GM19463 (cell line): ENCODE data around the gene KICS2.
A peak's percentile ranks its signal among the peaks of the same experiment; 100 is the strongest.
"Not testable (repeated sequence)": the region's sequence is repeated elsewhere in the genome, so short reads cannot be mapped to it uniquely, and the experiment has no call there.

Source experiments
- ATAC-seq: cut with Tn5 transposase; IDR thresholded peaks from one replicate; pipeline ENCODE4 v1.9.1; 2021; ENCODE audit warnings: mild to moderate bottlenecking, moderate library complexity; ENCODE audit not compliant: unreplicated experiment

KICS2 gene

DNA sequence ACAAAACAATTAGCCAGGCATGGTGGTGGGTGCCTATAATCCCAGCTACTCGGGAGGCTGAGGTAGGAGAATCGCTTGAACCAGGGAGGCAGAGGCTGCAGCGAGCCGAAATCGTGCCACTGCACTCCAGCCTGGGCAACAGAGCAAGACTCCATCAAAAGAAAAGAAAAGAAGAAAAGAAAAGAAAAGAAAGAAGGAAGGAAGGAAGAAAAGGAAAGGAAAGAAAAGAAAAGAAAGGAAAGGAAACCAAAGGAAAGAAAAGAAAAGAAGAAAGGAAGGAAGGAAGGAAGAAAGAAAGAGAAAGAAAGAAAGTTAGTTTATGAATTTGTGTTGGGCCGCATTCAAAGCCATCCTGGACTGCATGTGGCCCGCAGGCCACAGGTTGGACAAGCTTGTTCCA, 4.5 kb downstream of the KICS2 start:
- not testable (repeated sequence) for ATAC-seq

DNA sequence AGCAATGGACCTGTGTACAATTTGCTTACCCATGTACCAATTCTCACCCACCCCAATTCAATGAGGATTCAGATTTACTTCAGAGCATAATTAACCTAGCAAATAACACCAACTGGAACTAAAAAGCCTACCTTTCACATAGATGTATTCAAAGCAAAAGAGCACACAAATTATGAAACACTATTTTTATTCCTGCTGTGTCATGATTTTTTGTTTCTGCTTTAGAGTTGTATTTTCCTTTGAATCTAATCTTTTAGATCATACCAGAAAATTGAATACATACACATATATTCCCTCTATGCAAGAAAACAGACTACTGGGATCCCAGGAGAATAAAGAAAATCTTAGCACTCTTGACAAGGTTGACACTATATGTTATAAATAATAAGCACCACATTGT, 5.9 kb downstream of the KICS2 start:
- no peak for ATAC-seq

DNA sequence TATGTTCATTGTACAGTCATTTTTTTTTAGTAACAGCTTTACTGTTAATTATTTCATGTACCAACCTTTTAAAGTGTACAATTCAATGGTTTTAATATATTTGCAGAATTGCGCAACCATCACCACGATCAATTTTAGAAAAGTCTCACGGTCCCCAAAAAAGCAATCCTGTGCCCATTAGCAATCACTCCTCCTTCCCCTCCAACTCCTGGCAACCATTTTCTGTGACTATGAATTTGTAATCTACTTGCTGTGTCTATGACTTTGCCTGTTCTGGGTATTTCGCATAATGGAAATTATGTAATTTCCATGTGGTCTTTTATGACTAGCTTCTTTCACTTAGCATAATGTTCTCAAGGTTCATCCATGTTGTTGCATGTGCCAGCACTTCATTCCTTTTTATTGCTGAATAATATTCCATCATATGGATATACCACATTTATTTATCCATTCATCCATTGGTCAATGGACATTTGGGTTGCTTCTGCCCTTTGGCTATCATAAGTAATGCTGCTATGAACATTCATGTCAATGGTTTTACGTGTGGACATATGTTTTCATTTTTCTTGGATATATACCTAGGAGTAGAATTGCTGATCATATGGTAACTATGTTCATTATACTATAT, 9.9 kb downstream of the KICS2 start:
- no peak for ATAC-seq

DNA sequence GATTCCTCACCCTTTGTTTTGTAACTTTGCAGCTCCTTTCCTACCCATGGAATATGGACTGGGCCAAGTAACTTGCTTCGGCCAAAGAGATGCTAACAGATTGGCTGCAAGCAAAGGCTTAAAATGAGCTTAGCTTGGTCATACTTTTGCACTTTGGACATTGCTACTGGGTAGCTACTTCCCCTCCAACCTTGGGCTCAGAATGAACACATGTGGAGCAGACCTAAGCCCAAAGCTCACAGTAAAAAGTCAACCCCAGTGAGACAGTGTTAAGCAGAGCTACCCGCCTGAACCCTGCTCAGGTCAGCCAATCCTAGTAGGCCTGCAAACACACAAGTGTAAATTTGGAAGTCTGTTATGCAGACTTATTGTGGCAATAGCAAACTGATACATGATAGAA, 14.6 kb downstream of the KICS2 start:
- ATAC-seq: no peak

DNA sequence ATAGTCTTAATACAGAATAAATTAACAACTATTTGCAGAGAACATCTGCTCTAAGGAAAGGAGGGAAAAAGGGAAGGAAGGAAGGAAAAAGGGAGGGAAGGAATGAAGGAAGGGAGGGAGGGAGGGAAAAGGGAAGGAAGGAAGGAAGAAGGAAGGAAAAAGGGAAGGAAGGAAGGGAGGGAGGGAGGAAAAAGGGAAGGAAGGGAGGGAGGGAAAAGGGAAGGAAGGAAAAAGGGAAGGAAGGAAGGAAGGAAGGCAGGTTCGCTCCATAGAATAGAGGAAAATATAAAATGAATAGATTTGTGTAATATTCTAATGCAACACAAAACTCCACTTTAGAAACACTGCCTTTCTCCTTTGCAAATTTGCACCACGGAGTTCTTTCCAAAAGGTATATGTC, 16.6 kb downstream of the KICS2 start:
- ATAC-seq: no peak

DNA sequence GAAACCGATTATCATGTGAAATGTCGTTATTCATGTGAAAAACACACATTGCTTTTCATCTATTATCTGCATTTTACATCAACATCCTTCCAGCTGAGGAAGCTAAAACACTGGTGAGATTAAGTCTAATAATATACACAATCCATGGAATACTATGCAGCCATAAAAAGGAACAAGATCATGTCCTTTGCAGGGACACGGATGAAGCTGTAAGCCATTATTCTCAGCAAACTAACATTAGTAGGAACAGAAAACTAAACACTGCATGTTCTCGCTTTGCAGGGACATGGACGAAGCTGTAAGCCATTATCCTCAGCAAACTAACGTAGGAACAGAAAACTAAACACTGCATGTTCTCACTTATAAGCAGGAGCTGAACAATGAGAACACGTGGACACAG, 18.3 kb downstream of the KICS2 start:
- no peak for ATAC-seq

DNA sequence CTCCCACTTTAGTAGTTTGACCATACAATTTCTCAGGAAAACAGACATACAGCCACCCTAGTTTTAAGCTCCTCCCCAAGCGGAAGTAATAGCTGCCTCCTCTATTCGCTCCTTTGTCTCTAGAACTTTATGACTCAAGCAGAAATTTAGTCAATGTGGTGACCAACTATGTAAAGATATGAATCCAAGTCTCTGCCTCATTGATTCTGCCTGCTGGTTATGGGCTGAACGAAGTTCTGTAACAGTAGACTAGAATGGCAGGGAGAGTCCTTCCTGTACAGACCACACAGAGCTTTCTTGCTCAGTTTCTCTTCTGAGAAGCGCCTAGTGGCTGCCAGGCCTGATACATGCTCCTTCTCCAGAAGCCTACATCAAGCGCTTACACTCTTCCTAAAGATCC, 19.1 kb downstream of the KICS2 start:
- ATAC-seq: no peak

DNA sequence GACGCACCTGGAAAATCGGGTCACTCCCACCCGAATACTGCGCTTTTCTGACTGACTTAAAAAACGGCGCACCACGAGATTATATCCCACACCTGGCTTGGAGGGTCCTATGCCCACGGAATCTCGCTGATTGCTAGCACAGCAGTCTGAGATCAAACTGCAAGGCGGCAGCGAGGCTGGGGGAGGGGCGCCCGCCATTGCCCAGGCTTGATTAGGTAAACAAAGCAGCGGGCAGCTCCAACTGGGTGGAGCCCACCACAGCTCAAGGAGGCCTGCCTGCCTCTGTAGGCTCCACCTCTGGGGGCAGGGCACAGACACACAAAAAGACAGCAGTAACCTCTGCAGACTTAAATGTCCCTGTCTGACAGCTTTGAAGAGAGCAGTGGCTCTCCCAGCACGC, 26.3 kb downstream of the KICS2 start:
- not testable (repeated sequence) for ATAC-seq

DNA sequence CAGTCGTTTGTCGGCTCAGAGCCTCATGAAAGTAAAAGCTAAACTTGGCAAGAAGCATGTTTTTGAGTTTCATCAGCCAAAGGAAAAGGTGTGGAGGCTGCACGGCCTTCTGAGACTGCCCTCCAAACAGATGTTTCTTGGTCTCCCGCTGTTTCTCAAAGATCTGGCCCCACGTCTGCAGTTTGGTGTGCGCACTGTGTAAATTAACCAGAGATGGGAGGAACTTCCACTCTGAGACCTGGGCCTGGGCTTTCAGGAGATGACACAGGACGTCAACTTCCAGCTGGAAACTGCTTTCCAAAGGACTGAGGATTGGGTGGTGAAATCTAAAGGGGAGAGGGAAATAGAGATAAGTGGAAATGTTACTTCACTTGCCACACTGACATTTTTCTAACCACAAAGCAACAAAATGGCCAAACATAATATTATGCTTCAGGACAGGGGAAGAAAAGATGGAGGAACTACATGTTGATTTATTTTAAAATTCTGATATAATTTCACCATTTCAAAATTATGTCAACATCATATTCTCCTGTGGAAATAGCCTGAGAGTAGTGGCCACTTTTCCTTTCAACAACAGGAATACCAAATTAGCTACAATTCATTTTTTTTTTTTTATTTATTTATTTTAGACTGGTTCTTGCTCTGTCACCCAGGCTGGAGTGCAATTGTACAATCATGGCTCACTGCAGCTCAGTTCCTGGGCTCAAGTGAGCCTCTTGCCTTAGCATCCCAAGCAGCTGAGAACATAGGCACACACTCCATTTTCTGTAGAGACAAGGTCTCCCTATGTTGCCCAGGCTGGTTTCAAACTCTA, 27.6 kb downstream of the KICS2 start:
- no peak for ATAC-seq

DNA sequence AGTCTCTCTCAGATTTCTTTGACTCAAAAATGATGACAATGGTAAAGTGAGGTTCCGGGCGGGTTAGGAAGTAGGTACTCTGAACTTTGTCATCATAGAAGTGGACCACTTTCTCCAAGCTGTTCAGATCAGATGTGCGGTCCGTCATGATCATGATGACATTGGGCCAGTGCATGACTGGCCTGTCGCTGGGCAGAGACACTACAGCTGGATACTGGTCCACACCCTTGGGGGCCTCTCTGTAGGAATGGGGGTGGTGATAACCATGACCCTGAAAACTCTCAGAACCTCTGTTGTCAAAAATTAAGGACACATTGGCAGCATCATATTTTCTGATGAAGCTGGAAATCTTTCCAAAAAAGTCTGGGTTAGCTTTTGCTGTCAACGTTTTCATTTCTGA, 28.2 kb downstream of the KICS2 start:
- no peak for ATAC-seq

DNA sequence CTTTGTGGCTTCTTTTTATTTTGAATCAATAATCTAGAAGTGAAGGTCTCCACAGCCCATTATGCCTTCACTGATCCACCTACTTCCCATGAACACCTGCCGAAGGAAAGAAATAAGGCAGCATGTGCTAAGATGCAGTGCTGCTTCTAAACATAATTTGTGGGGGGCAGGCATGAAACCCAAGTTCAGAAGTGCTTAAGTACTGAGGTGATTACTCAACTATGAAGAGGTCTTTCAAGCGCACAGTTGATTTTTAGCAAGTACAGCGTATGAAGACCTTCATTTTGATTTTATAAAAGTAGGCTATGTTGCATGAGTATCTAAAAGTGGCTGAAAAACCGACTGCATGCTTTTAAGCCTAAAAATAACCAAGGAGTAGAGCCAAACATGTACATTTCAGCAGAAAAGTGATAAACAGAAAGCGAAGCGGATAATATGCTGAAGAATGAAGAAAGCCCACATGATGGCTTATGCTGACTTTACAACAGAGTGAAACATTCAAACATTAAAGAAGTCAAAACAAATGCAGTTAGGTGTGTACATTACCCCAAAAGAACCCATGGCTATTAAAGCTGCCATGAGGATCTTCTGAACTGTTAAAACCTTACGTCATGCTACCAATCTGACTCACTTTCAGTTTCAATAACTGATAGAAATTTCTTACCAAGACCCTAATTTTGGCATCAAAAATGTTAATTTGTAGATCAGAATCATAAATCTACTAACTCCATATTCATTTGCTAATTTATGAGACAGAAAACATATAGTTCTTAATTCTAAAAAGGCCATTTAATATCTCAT, 29.3 kb downstream of the KICS2 start:
- ATAC-seq: peak; percentile 95

DNA sequence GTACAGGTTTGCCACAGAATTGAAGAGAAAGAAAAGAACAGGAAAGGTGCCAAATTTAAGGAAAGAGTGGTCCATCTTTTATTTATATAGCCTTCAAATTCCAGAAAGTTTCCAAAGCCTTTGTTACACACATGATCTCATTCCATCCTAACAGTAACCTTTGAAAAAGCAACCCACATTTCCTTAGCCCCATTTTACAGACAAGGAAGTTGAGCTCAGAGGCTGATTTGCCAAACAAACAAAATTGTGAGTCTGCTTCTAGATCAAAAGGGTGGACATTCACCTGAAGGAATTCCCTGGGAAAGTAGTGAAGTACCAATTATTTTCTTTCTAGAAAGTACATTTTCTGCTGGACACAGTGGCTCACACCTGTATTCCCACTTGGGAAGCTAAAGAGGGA, 32.0 kb downstream of the KICS2 start:
- ATAC-seq: no peak

DNA sequence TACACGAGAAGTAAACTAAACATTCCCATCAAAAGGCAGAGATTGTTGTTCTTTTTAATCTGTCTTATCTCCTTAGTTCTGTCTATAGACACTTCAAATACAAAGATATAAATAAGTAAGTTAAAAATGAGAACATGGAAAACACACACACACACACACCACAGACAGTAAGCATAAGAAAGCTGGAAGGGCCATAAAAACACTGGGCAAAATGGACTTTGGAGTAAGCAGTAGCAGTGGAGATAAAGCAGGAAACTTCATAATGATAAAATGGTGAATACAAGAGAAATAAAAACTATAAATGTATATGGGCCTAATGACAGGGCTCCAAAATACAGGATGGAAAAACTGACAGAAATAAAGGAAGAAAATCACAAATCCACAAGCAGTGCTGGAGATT, 32.6 kb downstream of the KICS2 start:
- no peak for ATAC-seq

DNA sequence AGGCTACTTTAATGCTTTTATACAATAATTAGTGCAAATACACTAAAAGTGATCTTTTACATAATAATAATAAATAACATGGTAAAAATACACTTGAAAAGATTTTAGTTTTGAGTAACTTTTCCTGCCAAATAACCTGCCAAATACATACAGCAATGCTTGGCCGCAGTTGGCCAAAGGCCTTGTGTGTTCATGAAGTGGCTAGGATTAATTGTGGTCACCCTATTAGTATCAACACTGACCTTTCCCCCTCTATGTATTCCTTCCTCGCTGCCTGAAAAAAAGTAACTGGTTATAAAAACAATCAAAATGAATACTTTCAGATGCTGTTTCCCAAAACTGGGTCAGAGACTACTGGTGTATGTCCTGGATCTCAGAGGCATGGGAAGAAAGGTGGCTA, 34.3 kb downstream of the KICS2 start:
- no peak for ATAC-seq

DNA sequence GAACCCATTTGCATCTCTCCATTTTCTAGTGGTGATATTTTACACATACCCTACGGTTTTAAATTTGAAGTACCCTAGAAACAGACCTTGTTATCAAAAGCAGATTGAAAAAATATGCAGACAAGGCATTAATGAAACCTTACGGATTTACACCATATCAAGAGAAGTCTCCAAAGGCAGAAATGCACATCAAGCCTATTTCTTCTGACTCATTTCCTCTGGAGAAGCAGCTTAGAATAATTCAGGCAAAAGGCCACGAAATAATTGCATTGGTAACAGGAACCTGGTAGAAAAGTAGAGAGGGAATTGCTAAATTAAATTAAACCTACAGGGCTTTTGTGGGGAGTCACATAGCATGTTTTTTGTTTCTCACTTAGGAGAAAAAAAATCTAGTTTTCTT, 34.7 kb downstream of the KICS2 start:
- ATAC-seq: no peak

DNA sequence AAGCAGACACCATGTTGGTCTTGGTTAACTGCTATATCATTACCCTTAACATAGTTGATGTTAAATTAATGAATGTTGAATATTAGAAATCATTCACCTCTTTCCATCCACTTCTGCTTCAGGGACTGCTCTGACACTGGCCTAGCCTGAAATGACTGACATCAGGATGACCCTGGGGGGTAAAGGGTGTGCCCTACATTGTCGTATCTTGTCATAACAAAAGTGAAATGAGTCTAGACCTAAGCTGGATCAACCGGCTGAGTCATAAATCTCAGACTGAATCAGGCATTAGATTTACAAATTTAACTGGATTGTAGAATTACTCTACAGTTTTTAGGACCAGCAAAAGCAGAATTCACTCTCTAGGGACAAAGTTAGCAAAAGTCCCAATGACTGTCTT, 35.3 kb downstream of the KICS2 start:
- peak; percentile 90 for ATAC-seq

DNA sequence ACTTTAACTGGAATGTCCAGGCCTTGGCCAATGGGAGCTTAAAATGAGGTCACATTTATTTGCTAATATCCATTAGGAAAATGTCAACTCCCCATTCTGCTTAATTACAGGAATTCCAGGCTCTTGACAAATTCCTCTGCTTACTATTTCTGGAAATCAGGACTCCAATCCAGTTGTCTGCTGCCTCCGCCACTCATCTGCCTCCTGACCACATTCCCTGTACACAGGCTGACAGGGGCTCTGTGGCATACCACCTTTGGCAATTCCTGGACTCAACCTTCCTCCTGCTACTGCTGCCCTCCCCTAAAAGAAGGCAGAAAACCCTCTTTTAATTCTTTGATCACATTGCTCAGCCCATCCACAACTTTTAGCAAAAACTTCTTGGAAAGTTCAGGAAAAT, 37.9 kb downstream of the KICS2 start:
- ATAC-seq: no peak

DNA sequence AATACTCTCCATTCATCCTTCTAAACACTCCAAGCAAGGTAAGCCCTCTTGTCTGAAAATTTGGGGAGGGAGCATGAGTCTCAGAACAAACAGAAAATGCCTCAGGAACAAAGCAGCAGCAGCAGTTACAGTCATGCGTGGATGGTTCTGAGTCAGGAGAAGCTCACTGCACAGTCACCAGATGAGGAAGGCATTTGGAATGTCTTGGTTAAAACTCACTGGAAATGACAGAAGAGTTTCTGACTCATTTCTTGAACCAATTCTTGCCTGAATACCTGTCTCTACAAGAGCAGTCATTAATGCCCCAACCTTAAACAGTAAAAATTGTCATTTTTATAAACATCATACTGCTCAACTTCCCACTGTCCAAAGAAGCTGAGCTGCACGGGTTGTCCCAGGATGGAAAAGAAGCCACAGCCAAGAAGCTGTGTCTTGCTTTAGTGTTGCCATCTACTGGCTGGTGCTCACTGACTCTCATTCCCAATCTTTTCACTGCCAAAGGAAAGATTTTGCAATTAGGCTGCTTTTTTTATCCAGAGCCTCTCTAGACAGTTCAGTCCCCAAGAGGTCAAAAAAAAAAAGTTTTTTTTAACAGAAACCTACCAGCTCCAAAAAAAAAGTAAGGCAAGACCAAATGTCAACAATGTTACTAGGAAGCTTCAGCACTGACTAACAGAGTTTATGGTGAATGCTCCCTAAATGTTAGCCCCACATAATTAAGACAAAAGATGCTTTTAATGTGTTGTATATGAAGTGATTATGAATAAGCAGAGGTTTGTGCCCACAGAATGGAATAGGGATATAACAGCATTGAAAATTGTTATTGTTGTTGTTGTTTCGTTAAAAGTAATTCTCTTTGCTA, 40.4 kb downstream of the KICS2 start:
- no peak for ATAC-seq

DNA sequence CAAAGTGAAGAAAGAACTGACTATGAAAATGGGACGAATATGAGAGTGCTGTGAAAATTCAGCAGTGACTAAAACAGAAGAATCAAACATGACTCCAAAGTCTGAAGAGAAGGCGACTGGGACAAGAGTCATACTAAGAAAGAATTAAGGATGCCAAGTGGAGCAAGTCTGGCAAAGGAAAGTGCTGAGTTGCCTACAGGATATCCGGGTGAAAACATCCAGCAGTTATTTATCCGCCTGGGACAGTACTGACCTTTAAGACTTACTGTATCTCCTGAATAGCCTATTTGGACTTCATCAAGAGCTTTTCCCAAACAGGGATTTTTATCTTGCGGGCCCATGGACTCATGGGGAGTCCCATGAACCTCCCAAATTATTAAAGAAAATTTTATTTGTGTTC, 41.1 kb downstream of the KICS2 start:
- ATAC-seq: no peak

DNA sequence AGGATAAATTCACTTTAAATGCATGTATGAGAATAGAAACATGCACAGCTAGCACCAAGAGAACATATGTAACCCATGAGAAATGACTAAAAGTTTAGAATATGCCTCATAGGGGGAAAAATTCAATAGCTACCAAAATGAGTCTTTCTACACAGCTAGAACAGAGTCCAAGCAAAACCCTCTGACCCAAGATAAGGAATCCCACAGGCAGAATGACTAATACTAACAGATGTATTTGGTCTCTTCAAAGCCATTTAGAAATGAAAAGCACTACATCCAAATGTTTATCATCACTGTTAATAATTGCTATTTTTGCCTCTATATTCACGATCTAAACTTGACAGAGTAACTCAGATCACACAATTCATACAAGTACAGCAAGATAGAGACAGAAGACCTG, 44.0 kb downstream of the KICS2 start:
- no peak for ATAC-seq

DNA sequence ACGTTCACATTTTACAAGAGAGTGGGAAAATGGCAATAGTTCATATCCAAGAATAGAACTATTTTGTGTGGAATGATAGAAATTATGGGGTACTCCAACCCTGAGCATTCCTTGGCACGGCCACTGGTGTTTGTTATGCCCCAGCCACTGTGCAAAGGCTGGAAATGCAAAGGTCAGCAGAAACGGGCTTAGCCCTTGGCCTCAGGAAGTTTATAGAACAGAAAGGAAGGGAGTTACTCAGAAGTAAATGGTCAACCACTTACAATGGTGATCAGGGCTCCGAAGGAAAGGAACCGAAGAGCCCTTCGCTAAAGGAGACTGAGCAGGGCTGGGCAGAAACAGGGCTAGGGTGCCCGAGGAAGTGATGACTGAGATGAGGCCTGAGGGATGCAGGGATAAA, 45.1 kb downstream of the KICS2 start:
- ATAC-seq: no peak
